ENCODE measurements around the gene S100B. TPM values are rescaled to one million over a fixed set of nuclear protein-coding genes. Genes with fewer than 3 reads are reported as not detected.

Gene S100B
- total and polyA plus RNA-seq, 9 donors: 11.0 to 66.2 (median 22.8) TPM

- no peak overlapping the region for H3K27ac ChIP-seq (ENCODE audit: low read length)
- WGBS (ENCODE audit: insufficient coverage): 91% methylated on average over 4 of the region's 8 CpGs
- H3K9me3 ChIP-seq (replicated peaks; ENCODE audit: control insufficient read depth, low read depth, low read length): no peaks in the 10 kb centered on the region
- H3K4me1 ChIP-seq (ENCODE audit: control insufficient read depth, insufficient read depth, low read length): peaks cover 6% of the 10 kb centered on the region
- H3K4me3 ChIP-seq (ENCODE audit: low read length): no peak overlapping the region
- DNase-seq: no peak
- H3K36me3 ChIP-seq (ENCODE audit: control insufficient read depth, insufficient read depth, low read length): peaks cover 58% of the 10 kb centered on the region
- no peaks in the 10 kb centered on the region for H3K27me3 ChIP-seq (ENCODE audit: control insufficient read depth, insufficient read depth, low read length)
These were observed 36.8 kb upstream of the S100B start for GRCh38 chr21:46641656-46642055.

- no CpG with 5 or more reads among the region's 8 CpGs for WGBS (ENCODE audit: insufficient coverage)
- DNase-seq: no peak
These were observed 34.9 kb upstream of the S100B start for GRCh38 chr21:46639489-46640386.

GRCh38 chr21:46637952-46638746, 33.3 kb upstream of the S100B start:
- Histone ChIP-seq H3K4me3 (ENCODE audit: low read length) (no peak overlapping the region), H3K27me3 (ENCODE audit: control insufficient read depth, insufficient read depth, low read length) (no peaks in the 10 kb centered on the region), H3K27ac (ENCODE audit: low read length) (no peak overlapping the region), H3K36me3 (ENCODE audit: control insufficient read depth, insufficient read depth, low read length) (peaks cover 27% of the 10 kb centered on the region), H3K4me1 (ENCODE audit: control insufficient read depth, insufficient read depth, low read length) (peaks cover 8% of the 10 kb centered on the region), H3K9me3 (replicated peaks; ENCODE audit: control insufficient read depth, low read depth, low read length) (no peaks in the 10 kb centered on the region)
- no peak for DNase-seq
- no CpG with 5 or more reads among the region's 3 CpGs for whole genome bisulfite sequencing (ENCODE audit: insufficient coverage)

More at GRCh38 chr21:46639489-46640386, 34.9 kb upstream of the S100B start:
- Histone ChIP-seq H3K4me3 (ENCODE audit: low read length) (no peak overlapping the region), H3K27me3 (ENCODE audit: control insufficient read depth, insufficient read depth, low read length) (no peaks in the 10 kb centered on the region), H3K36me3 (ENCODE audit: control insufficient read depth, insufficient read depth, low read length) (peaks cover 42% of the 10 kb centered on the region), H3K4me1 (ENCODE audit: control insufficient read depth, insufficient read depth, low read length) (peaks cover 8% of the 10 kb centered on the region), H3K9me3 (replicated peaks; ENCODE audit: control insufficient read depth, low read depth, low read length) (no peaks in the 10 kb centered on the region), H3K27ac (ENCODE audit: low read length) (no peak overlapping the region)

GRCh38 chr21:46636550-46637285, 31.8 kb upstream of the S100B start:
- WGBS (ENCODE audit: insufficient coverage): no CpG with 5 or more reads among the region's 7 CpGs
- Histone ChIP-seq H3K4me1 (ENCODE audit: control insufficient read depth, insufficient read depth, low read length) (peaks cover 8% of the 10 kb centered on the region), H3K27me3 (ENCODE audit: control insufficient read depth, insufficient read depth, low read length) (no peaks in the 10 kb centered on the region), H3K27ac (ENCODE audit: low read length) (peak overlapping the region; percentile 100), H3K9me3 (replicated peaks; ENCODE audit: control insufficient read depth, low read depth, low read length) (no peaks in the 10 kb centered on the region), H3K36me3 (ENCODE audit: control insufficient read depth, insufficient read depth, low read length) (peaks cover 19% of the 10 kb centered on the region), H3K4me3 (ENCODE audit: low read length) (peak overlapping the region; percentile 100)
- no peak for DNase-seq

- Histone ChIP-seq H3K9me3 (replicated peaks; ENCODE audit: control insufficient read depth, low read depth, low read length) (no peaks in the 10 kb centered on the region), H3K27me3 (ENCODE audit: control insufficient read depth, insufficient read depth, low read length) (no peaks in the 10 kb centered on the region), H3K36me3 (ENCODE audit: control insufficient read depth, insufficient read depth, low read length) (peaks cover 13% of the 10 kb centered on the region), H3K27ac (ENCODE audit: low read length) (peak overlapping the region; percentile 100), H3K4me3 (ENCODE audit: low read length) (peak overlapping the region; percentile 100), H3K4me1 (ENCODE audit: control insufficient read depth, insufficient read depth, low read length) (peaks cover 8% of the 10 kb centered on the region)
- 0% methylated on average over 1 of the region's 8 CpGs for WGBS (ENCODE audit: insufficient coverage)
- DNase-seq: no peak
These were observed 31.3 kb upstream of the S100B start for GRCh38 chr21:46636181-46636512.

- Histone ChIP-seq H3K36me3 (ENCODE audit: control insufficient read depth, insufficient read depth, low read length) (peaks cover 9% of the 10 kb centered on the region), H3K9me3 (replicated peaks; ENCODE audit: control insufficient read depth, low read depth, low read length) (no peaks in the 10 kb centered on the region), H3K27ac (ENCODE audit: low read length) (peak within 1 kb of the TSS; percentile 100), H3K4me1 (ENCODE audit: control insufficient read depth, insufficient read depth, low read length) (peaks cover 8% of the 10 kb centered on the region), H3K4me3 (ENCODE audit: low read length) (peak within 1 kb of the TSS; percentile 100), H3K27me3 (ENCODE audit: control insufficient read depth, insufficient read depth, low read length) (no peaks in the 10 kb centered on the region)
- under 1% methylated on average over 90 of the region's 90 CpGs for WGBS (ENCODE audit: insufficient coverage)
- peak; percentile 99 for DNase-seq
These were observed 30.7 kb upstream of the S100B start, which contains the start of gene PRMT2 for GRCh38 chr21:46635324-46636180. PRMT2 (plus strand) TSS chr21:46635674; CDS start chr21:46636952, 1,278 bp downstream.

- Histone ChIP-seq H3K4me1 (ENCODE audit: control insufficient read depth, insufficient read depth, low read length) (peaks cover 8% of the 10 kb centered on the region), H3K36me3 (ENCODE audit: control insufficient read depth, insufficient read depth, low read length) (peaks cover 9% of the 10 kb centered on the region), H3K27ac (ENCODE audit: low read length) (peak overlapping the region; percentile 97), H3K27me3 (ENCODE audit: control insufficient read depth, insufficient read depth, low read length) (no peaks in the 10 kb centered on the region), H3K9me3 (replicated peaks; ENCODE audit: control insufficient read depth, low read depth, low read length) (no peaks in the 10 kb centered on the region), H3K4me3 (ENCODE audit: low read length) (peak overlapping the region; percentile 52)
- DNase-seq: peak; percentile 98
- WGBS (ENCODE audit: insufficient coverage): 0% methylated on average over 4 of the region's 14 CpGs
These were observed 30.1 kb upstream of the S100B start for GRCh38 chr21:46634966-46635323.

GRCh38 chr21:46634427-46634826, 29.5 kb upstream of the S100B start:
- H3K27me3 ChIP-seq (ENCODE audit: control insufficient read depth, insufficient read depth, low read length): no peaks in the 10 kb centered on the region
- no peak for DNase-seq
- no peaks in the 10 kb centered on the region for H3K9me3 ChIP-seq (replicated peaks; ENCODE audit: control insufficient read depth, low read depth, low read length)
- H3K27ac ChIP-seq (ENCODE audit: low read length): peak overlapping the region; percentile 97
- peaks cover 9% of the 10 kb centered on the region for H3K36me3 ChIP-seq (ENCODE audit: control insufficient read depth, insufficient read depth, low read length)
- WGBS (ENCODE audit: insufficient coverage): 75% methylated on average over 7 of the region's 8 CpGs
- H3K4me1 ChIP-seq (ENCODE audit: control insufficient read depth, insufficient read depth, low read length): peaks cover 8% of the 10 kb centered on the region
- H3K4me3 ChIP-seq (ENCODE audit: low read length): no peak overlapping the region

GRCh38 chr21:46633566-46633965, 28.7 kb upstream of the S100B start:
- Histone ChIP-seq H3K4me3 (ENCODE audit: low read length) (no peak overlapping the region), H3K9me3 (replicated peaks; ENCODE audit: control insufficient read depth, low read depth, low read length) (no peaks in the 10 kb centered on the region), H3K36me3 (ENCODE audit: control insufficient read depth, insufficient read depth, low read length) (peaks cover 9% of the 10 kb centered on the region), H3K27ac (ENCODE audit: low read length) (no peak overlapping the region), H3K4me1 (ENCODE audit: control insufficient read depth, insufficient read depth, low read length) (peaks cover 8% of the 10 kb centered on the region), H3K27me3 (ENCODE audit: control insufficient read depth, insufficient read depth, low read length) (peaks cover 3% of the 10 kb centered on the region)
- no CpG with 5 or more reads among the region's 5 CpGs for WGBS (ENCODE audit: insufficient coverage)
- no peak for DNase-seq

All from muscle of leg (tissue), 11 donors.